Chondrocyte (in vitro differentiated cells): Measurements from ENCODE around the gene SRM. TPM values are rescaled to one million over a fixed set of nuclear protein-coding genes. Genes with fewer than 3 reads are reported as not detected.

Experiments
- DNase-seq: peaks from one replicate; pipeline ENCODE4 v3.0.0; 2021; ENCODE audit warnings: mixed read lengths, low spot score
- H3K27ac Mint-ChIP-seq: one replicate; pipeline ENCODE4 v1.8.0; 2021; ENCODE audit warnings: mild to moderate bottlenecking, moderate library complexity, mixed read lengths; ENCODE audit not compliant: unreplicated experiment
- H3K27me3 Mint-ChIP-seq: 2 replicates; pipeline ENCODE4 v1.8.0; 2021; ENCODE audit warnings: low read depth, mixed read lengths
- H3K36me3 Mint-ChIP-seq: 2 replicates; pipeline ENCODE4 v1.8.0; 2021; ENCODE audit warnings: low read depth, mixed read lengths
- H3K4me1 Mint-ChIP-seq: 2 replicates; pipeline ENCODE4 v1.8.0; 2021; ENCODE audit warnings: low read depth, mild to moderate bottlenecking, mixed read lengths
- H3K4me3 Mint-ChIP-seq: one replicate; pipeline ENCODE4 v1.8.0; 2021; ENCODE audit warnings: mild to moderate bottlenecking, moderate library complexity, mixed read lengths; ENCODE audit not compliant: unreplicated experiment
- H3K9me3 Mint-ChIP-seq: 2 replicates; pipeline ENCODE4 v1.8.0; 2021; ENCODE audit warnings: low read depth, mixed read lengths
- total RNA-seq: library from RNA; stranded (reverse); gene quantifications from 3 replicates; pipeline ENCODE4 v1.2.1, GENCODE V29; 2021
- TF ChIP-seq, protein P1 (sequence below): fragments of 200-600 bp; sonication (generic); IDR thresholded peaks from 2 replicates; pipeline ENCODE4 v1.5.0; 2021; ENCODE audit warnings: antibody characterized with exemption, mild to moderate bottlenecking, moderate library complexity

Gene SRM
- total RNA-seq, 1 donor from 2014 or later = 141 TPM

GRCh38 chr1:11026052-11026451 lies 33.8 kb downstream of the SRM start:
- TF ChIP-seq, protein P1, sequence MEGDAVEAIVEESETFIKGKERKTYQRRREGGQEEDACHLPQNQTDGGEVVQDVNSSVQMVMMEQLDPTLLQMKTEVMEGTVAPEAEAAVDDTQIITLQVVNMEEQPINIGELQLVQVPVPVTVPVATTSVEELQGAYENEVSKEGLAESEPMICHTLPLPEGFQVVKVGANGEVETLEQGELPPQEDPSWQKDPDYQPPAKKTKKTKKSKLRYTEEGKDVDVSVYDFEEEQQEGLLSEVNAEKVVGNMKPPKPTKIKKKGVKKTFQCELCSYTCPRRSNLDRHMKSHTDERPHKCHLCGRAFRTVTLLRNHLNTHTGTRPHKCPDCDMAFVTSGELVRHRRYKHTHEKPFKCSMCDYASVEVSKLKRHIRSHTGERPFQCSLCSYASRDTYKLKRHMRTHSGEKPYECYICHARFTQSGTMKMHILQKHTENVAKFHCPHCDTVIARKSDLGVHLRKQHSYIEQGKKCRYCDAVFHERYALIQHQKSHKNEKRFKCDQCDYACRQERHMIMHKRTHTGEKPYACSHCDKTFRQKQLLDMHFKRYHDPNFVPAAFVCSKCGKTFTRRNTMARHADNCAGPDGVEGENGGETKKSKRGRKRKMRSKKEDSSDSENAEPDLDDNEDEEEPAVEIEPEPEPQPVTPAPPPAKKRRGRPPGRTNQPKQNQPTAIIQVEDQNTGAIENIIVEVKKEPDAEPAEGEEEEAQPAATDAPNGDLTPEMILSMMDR = no peak
- H3K4me1 Mint-ChIP-seq = no peaks in the 10 kb centered on the region
- H3K36me3 Mint-ChIP-seq = peaks cover 32% of the 10 kb centered on the region
- no peak overlapping the region for H3K27ac Mint-ChIP-seq
- no peak overlapping the region for H3K4me3 Mint-ChIP-seq
- no peak for DNase-seq
- H3K9me3 Mint-ChIP-seq = no peaks in the 10 kb centered on the region
- H3K27me3 Mint-ChIP-seq = no peaks in the 10 kb centered on the region

- TF ChIP-seq, protein P1 = no peak
- no peaks in the 10 kb centered on the region for H3K4me1 Mint-ChIP-seq
- H3K27ac Mint-ChIP-seq = no peak overlapping the region
- H3K9me3 Mint-ChIP-seq = no peaks in the 10 kb centered on the region
- peaks cover 32% of the 10 kb centered on the region for H3K36me3 Mint-ChIP-seq
- no peak for DNase-seq
- no peak overlapping the region for H3K4me3 Mint-ChIP-seq
- no peaks in the 10 kb centered on the region for H3K27me3 Mint-ChIP-seq
Measured at GRCh38 chr1:11025618-11026017, 34.2 kb downstream of the SRM start.

GRCh38 chr1:11024874-11025203 lies 35.0 kb downstream of the SRM start:
- no peaks in the 10 kb centered on the region for H3K9me3 Mint-ChIP-seq
- no peaks in the 10 kb centered on the region for H3K4me1 Mint-ChIP-seq
- H3K4me3 Mint-ChIP-seq = no peak overlapping the region
- peaks cover 36% of the 10 kb centered on the region for H3K36me3 Mint-ChIP-seq
- TF ChIP-seq, protein P1 = no peak
- no peak overlapping the region for H3K27ac Mint-ChIP-seq
- H3K27me3 Mint-ChIP-seq = no peaks in the 10 kb centered on the region
- DNase-seq = no peak

GRCh38 chr1:11024154-11024873 lies 35.5 kb downstream of the SRM start:
- peaks cover 36% of the 10 kb centered on the region for H3K36me3 Mint-ChIP-seq
- H3K4me1 Mint-ChIP-seq = no peaks in the 10 kb centered on the region
- H3K9me3 Mint-ChIP-seq = no peaks in the 10 kb centered on the region
- TF ChIP-seq, protein P1 = no peak
- no peak overlapping the region for H3K4me3 Mint-ChIP-seq
- no peaks in the 10 kb centered on the region for H3K27me3 Mint-ChIP-seq
- DNase-seq = no peak
- H3K27ac Mint-ChIP-seq = no peak overlapping the region

DNA sequence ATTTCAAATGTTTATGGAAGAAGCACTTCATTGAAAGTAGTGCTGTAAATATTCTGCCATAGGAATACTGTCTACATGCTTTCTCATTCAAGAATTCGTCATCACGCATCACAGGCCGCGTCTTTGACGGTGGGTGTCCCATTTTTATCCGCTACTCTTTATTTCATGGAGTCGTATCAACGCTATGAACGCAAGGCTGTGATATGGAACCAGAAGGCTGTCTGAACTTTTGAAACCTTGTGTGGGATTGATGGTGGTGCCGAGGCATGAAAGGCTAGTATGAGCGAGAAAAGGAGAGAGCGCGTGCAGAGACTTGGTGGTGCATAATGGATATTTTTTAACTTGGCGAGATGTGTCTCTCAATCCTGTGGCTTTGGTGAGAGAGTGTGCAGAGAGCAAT lies 36.6 kb downstream of the SRM start:
- Mint-ChIP-seq H3K4me3 (no peak overlapping the region), H3K36me3 (peaks cover 41% of the 10 kb centered on the region), H3K9me3 (no peaks in the 10 kb centered on the region), H3K4me1 (peaks cover 2% of the 10 kb centered on the region), H3K27ac (no peak overlapping the region), H3K27me3 (no peaks in the 10 kb centered on the region)
- no peak for DNase-seq
- TF ChIP-seq, protein P1 = no peak
